H9 (cell line): ENCODE results near the gene RAB17. TPM values are rescaled to one million over a fixed set of nuclear protein-coding genes. Genes with fewer than 3 reads are reported as not detected.

Experiments
- DNase-seq: peaks from one replicate; pipeline ENCODE4 v3.0.0-alpha.2; 2017
- H2AFZ ChIP-seq: one replicate; pipeline ENCODE4 v1.6.1; 2013; ENCODE audit warnings: mild to moderate bottlenecking, low read length, control low read depth, moderate library complexity
- H2AK5ac ChIP-seq: 2 replicates; pipeline ENCODE4 v1.6.1; 2013; ENCODE audit warnings: low read length, control low read depth, mixed read lengths; ENCODE audit not compliant: insufficient read length
- H2BK120ac ChIP-seq: one replicate; pipeline ENCODE4 v1.6.1; 2013; ENCODE audit warnings: low read depth, mild to moderate bottlenecking, low read length, control low read depth, inconsistent platforms; ENCODE audit not compliant: poor library complexity, severe bottlenecking
- H2BK12ac ChIP-seq: 2 replicates; pipeline ENCODE4 v1.6.1; 2013; ENCODE audit warnings: low read length, control low read depth, mixed read lengths, low read depth; ENCODE audit not compliant: insufficient read length
- H2BK15ac ChIP-seq: 2 replicates; pipeline ENCODE4 v1.6.1; 2013; ENCODE audit warnings: low read depth, low read length, control low read depth
- H2BK20ac ChIP-seq: one replicate; pipeline ENCODE4 v1.6.1; 2013; ENCODE audit warnings: low read depth, mild to moderate bottlenecking, low read length, control low read depth, inconsistent platforms; ENCODE audit not compliant: poor library complexity, severe bottlenecking
- H2BK5ac ChIP-seq: 2 replicates; pipeline ENCODE4 v1.6.1; 2013; ENCODE audit warnings: low read length, control low read depth, mixed read lengths; ENCODE audit not compliant: insufficient read length
- H3K14ac ChIP-seq: 2 replicates; pipeline ENCODE4 v1.6.1; 2013; ENCODE audit warnings: low read length, control low read depth; ENCODE audit not compliant: insufficient read depth
- H3K18ac ChIP-seq: 2 replicates; pipeline ENCODE4 v1.6.1; 2013; ENCODE audit warnings: low read depth, mild to moderate bottlenecking, mixed read lengths, low read length, control low read depth; ENCODE audit not compliant: insufficient read length
- H3K23ac ChIP-seq: 2 replicates; pipeline ENCODE4 v1.6.1; 2013; ENCODE audit warnings: low read length, control low read depth, mixed read lengths, low read depth; ENCODE audit not compliant: insufficient read length
- H3K23me2 ChIP-seq: 2 replicates; pipeline ENCODE4 v1.6.1; 2013; ENCODE audit warnings: low read depth, mild to moderate bottlenecking, mixed read lengths, low read length, control low read depth; ENCODE audit not compliant: insufficient read length, poor library complexity, severe bottlenecking
- H3K27ac ChIP-seq: 2 replicates; pipeline ENCODE4 v1.5.1; 2013; ENCODE audit warnings: low read length, control low read depth, mixed read lengths, low read depth; ENCODE audit not compliant: insufficient read length
- H3K27me3 ChIP-seq: 2 replicates; pipeline ENCODE4 v1.6.1; 2013; ENCODE audit warnings: low read length, control low read depth, inconsistent platforms; ENCODE audit not compliant: insufficient read depth
- H3K4ac ChIP-seq: 2 replicates; pipeline ENCODE4 v1.6.1; 2013; ENCODE audit warnings: low read depth, mild to moderate bottlenecking, control low read depth, inconsistent platforms, low read length, moderate library complexity
- H3K4me1 ChIP-seq: 2 replicates; pipeline ENCODE4 v1.6.1; 2013; ENCODE audit warnings: low read length, control low read depth, inconsistent platforms; ENCODE audit not compliant: insufficient read depth
- H3K4me2 ChIP-seq: 2 replicates; pipeline ENCODE4 v1.6.1; 2013; ENCODE audit warnings: low read length, control low read depth, mixed read lengths; ENCODE audit not compliant: insufficient read length, insufficient read depth
- H3K56ac ChIP-seq: 2 replicates; pipeline ENCODE4 v1.6.1; 2013; ENCODE audit warnings: low read depth, mild to moderate bottlenecking, mixed read lengths, low read length, control low read depth; ENCODE audit not compliant: insufficient read length
- H3K79me1 ChIP-seq: 2 replicates; pipeline ENCODE4 v1.6.1; 2013; ENCODE audit warnings: low read depth, mild to moderate bottlenecking, moderate library complexity, low read length, control low read depth, inconsistent platforms; ENCODE audit not compliant: insufficient read depth, poor library complexity, severe bottlenecking
- H3K79me2 ChIP-seq: 2 replicates; pipeline ENCODE4 v1.6.1; 2013; ENCODE audit warnings: low read length, control low read depth, inconsistent platforms; ENCODE audit not compliant: insufficient read depth
- H3K9ac ChIP-seq: 2 replicates; pipeline ENCODE4 v1.6.1; 2013; ENCODE audit warnings: low read length, control low read depth, mixed read lengths; ENCODE audit not compliant: insufficient read length; ENCODE audit errors: extremely low read depth
- H3K9me3 ChIP-seq: one replicate; pipeline ENCODE4 v1.6.1; 2013; ENCODE audit warnings: low read depth, low read length, inconsistent platforms; ENCODE audit not compliant: control insufficient read depth
- H3T11ph ChIP-seq: one replicate; pipeline ENCODE4 v1.6.1; 2013; ENCODE audit warnings: mild to moderate bottlenecking, low read length, control low read depth, inconsistent platforms
- H4K20me1 ChIP-seq: one replicate; pipeline ENCODE4 v1.6.1; 2013; ENCODE audit not compliant: control insufficient read depth, insufficient read length, insufficient read depth
- H4K5ac ChIP-seq: 2 replicates; pipeline ENCODE4 v1.6.1; 2013; ENCODE audit warnings: low read depth, mild to moderate bottlenecking, mixed read lengths, low read length, control low read depth; ENCODE audit not compliant: insufficient read length
- H4K8ac ChIP-seq: replicated peaks from 2 replicates; pipeline ENCODE4 v1.6.1; 2013; ENCODE audit warnings: low read length, control low read depth, mixed read lengths, low read depth; ENCODE audit not compliant: insufficient read length
- H4K91ac ChIP-seq: 2 replicates; pipeline ENCODE4 v1.6.1; 2013; ENCODE audit warnings: low read depth, mild to moderate bottlenecking, moderate library complexity, mixed read lengths, low read length, control low read depth; ENCODE audit not compliant: insufficient read length
- H3K27ac Mint-ChIP-seq, 3 experiments: 2 replicates in 2 of 3; 3 replicates in 1 of 3; pipeline ENCODE4 v1.8.0; 2020 to 2021; ENCODE audit warnings: mixed read lengths in 3 of 3, mild to moderate bottlenecking in 1 of 3, moderate library complexity in 1 of 3
- H3K27me3 Mint-ChIP-seq: 2 replicates; pipeline ENCODE4 v1.8.0; 2021; ENCODE audit warnings: low read depth, mild to moderate bottlenecking, moderate library complexity, mixed read lengths
- H3K36me3 Mint-ChIP-seq, 3 experiments: 2 replicates in 2 of 3; 3 replicates in 1 of 3; pipeline ENCODE4 v1.8.0; 2020 to 2021; ENCODE audit warnings: low read depth in 3 of 3, mixed read lengths in 3 of 3; ENCODE audit not compliant: insufficient read depth in 1 of 3
- H3K4me1 Mint-ChIP-seq, 2 experiments: 2 replicates each; pipeline ENCODE4 v1.8.0; 2020; ENCODE audit warnings: mixed read lengths in 2 of 2
- H3K4me3 Mint-ChIP-seq, 2 experiments: 2 replicates in 1 of 2; 3 replicates in 1 of 2; pipeline ENCODE4 v1.8.0; 2020 to 2021; ENCODE audit warnings: mild to moderate bottlenecking in 2 of 2, mixed read lengths in 2 of 2, moderate library complexity in 1 of 2
- H3K9me3 Mint-ChIP-seq, 2 experiments: 2 replicates in 1 of 2; 3 replicates in 1 of 2; pipeline ENCODE4 v1.8.0; 2020; ENCODE audit warnings: mild to moderate bottlenecking in 2 of 2, mixed read lengths in 2 of 2, moderate library complexity in 1 of 2
- CTCF ChIP-seq: fragments of 200-600 bp; sonication (generic); conservative IDR thresholded peaks from 3 replicates; pipeline ENCODE4 v1.8.0; 2021; ENCODE audit warnings: antibody characterized with exemption, mild to moderate bottlenecking
- WGBS: extraction: QIAGEN DNeasy Blood & Tissue Kit; methylation state at CpG from one replicate; pipeline ENCODE4 v1.1.7; 2013; ENCODE audit warnings: missing lambda C conversion rate, low lambda C conversion rate, mixed read lengths; ENCODE audit not compliant: insufficient read length; ENCODE audit errors: extremely low coverage; 5-methylcytosine and 5-hydroxymethylcytosine counted together
- total RNA-seq: library from RNA; stranded (reverse); gene quantifications from 2 replicates; pipeline ENCODE4 v1.2.1, GENCODE V29; 2021

RAB17 gene
- total RNA-seq, 1 experiment from 2014 or later, result 31.9 TPM

GRCh38 chr2:237553948-237554347 is 36.6 kb downstream of the RAB17 start:
- H4K8ac ChIP-seq, result no peak overlapping the region
- no peak overlapping the region for H3K4me3 Mint-ChIP-seq
- H3K4me2 ChIP-seq, result no peak overlapping the region
- no peak overlapping the region for H3K27ac Mint-ChIP-seq
- peaks cover 6 to 20% (median 8%) of the 10 kb centered on the region in 3 experiments; a peak in 4 of 7 replicates for H3K36me3 Mint-ChIP-seq
- no peak overlapping the region for H3K27ac ChIP-seq
- H3K4me1 ChIP-seq, result no peaks in the 10 kb centered on the region
- H2BK12ac ChIP-seq, result no peak overlapping the region
- no peak overlapping the region for H2AK5ac ChIP-seq
- H2BK120ac ChIP-seq, result no peak overlapping the region
- H2AFZ ChIP-seq, result no peak overlapping the region
- H4K5ac ChIP-seq, result no peak overlapping the region
- no peaks in the 10 kb centered on the region for H3K23me2 ChIP-seq
- no peak overlapping the region for H3K18ac ChIP-seq
- no peaks in the 10 kb centered on the region for H4K20me1 ChIP-seq
- no peak overlapping the region for H2BK20ac ChIP-seq
- H3K27me3 ChIP-seq, result no peaks in the 10 kb centered on the region
- peaks cover 8% of the 10 kb centered on the region for H3K27me3 Mint-ChIP-seq
- H2BK15ac ChIP-seq, result no peak overlapping the region
- H3K4me1 Mint-ChIP-seq, result no peaks in the 10 kb centered on the region
- WGBS, result no CpG with 5 or more reads among the region's 7 CpGs
- H3K23ac ChIP-seq, result no peak overlapping the region
- H3K9me3 ChIP-seq, result peaks cover 4% of the 10 kb centered on the region
- no peak for TF ChIP-seq CTCF
- H3K56ac ChIP-seq, result no peak overlapping the region
- H3K4ac ChIP-seq, result no peak overlapping the region
- no peak overlapping the region for H3T11ph ChIP-seq
- peaks cover 10 to 25% of the 10 kb centered on the region in 2 experiments; a peak in 4 of 5 replicates for H3K9me3 Mint-ChIP-seq
- DNase-seq, result no peak
- no peaks in the 10 kb centered on the region for H3K79me1 ChIP-seq
- H3K14ac ChIP-seq, result no peak overlapping the region
- H4K91ac ChIP-seq, result no peak overlapping the region
- H2BK5ac ChIP-seq, result no peak overlapping the region
- H3K9ac ChIP-seq, result no peak overlapping the region
- H3K79me2 ChIP-seq, result no peaks in the 10 kb centered on the region
